Heart left ventricle (tissue), 16 donors: Measurements from ENCODE around the gene MXRA8. TPM values are rescaled to one million over a fixed set of nuclear protein-coding genes. Genes with fewer than 3 reads are reported as not detected.

ENCODE experiments used
- ATAC-seq, 4 donors: fragments of 200-7000 bp; cut with Tn5 transposase; one replicate each; pipeline ENCODE4 v1.9.1; 2020 to 2022; ENCODE audit warnings: moderate library complexity in 4 of 4, mild to moderate bottlenecking in 3 of 4, moderate number of reproducible peaks in 1 of 4
- DNase-seq, 5 donors: peaks; one replicate each; pipeline ENCODE4 v3.0.0-alpha.2; 2020
- H3K27ac ChIP-seq, 12 donors: fragments of 200-600 bp; sonication (generic) in 4 of 12; one replicate each; pipeline versions ENCODE4 v1.5.0 to v1.8.0; 2016 to 2022; ENCODE audit warnings: mild to moderate bottlenecking in 2 of 12
- H3K27me3 ChIP-seq, 9 donors: fragments of 200-600 bp; sonication (generic) in 2 of 9; one replicate each; pipeline versions ENCODE4 v1.5.1 to v1.8.0; 2016 to 2022; ENCODE audit warnings: mild to moderate bottlenecking in 3 of 9
- H3K36me3 ChIP-seq, 9 donors: fragments of 200-600 bp; sonication (generic) in 2 of 9; one replicate each; pipeline versions ENCODE4 v1.5.0 to v1.8.0; 2018 to 2022; ENCODE audit warnings: mild to moderate bottlenecking in 2 of 9
- H3K4me1 ChIP-seq, 12 donors: fragments of 200-600 bp; sonication (generic) in 4 of 12; one replicate each; pipeline versions ENCODE4 v1.5.0 to v1.8.0; 2016 to 2022; ENCODE audit warnings: mild to moderate bottlenecking in 3 of 12
- H3K4me3 ChIP-seq, 12 donors: fragments of 200-600 bp; sonication (generic) in 4 of 12; one replicate each; pipeline versions ENCODE4 v1.5.0 to v1.8.0; 2017 to 2022; ENCODE audit warnings: mild to moderate bottlenecking in 9 of 12, moderate library complexity in 4 of 12
- H3K9me3 ChIP-seq, 12 donors: fragments of 200-600 bp; sonication (generic) in 4 of 12; one replicate each; pipeline versions ENCODE4 v1.5.0 to v1.8.0; 2016 to 2022; ENCODE audit warnings: mild to moderate bottlenecking in 1 of 12
- POLR2A ChIP-seq, 2 donors: fragments of 450-650 bp; IDR thresholded peaks; one replicate each; pipeline ENCODE4 v1.6.1; 2017; ENCODE audit warnings: antibody characterized with exemption in 2 of 2, mild to moderate bottlenecking in 2 of 2, moderate library complexity in 2 of 2
- WGBS, 4 donors: extraction: QIAGEN DNeasy Blood & Tissue Kit in 2 of 4; methylation state at CpG; one replicate each; pipeline versions ENCODE4 v1.1.5 to v1.1.7; 2013 to 2018; 5-methylcytosine and 5-hydroxymethylcytosine counted together
- intact Hi-C, 10 donors: fragments of 100-400 bp; cut with DNase I; formaldehyde crosslinking; loops; one replicate each; pipeline versions ENCODE4 v1.11.1 to v1.14.2; 2022
- polyA plus RNA-seq, 2 donors: library from polyadenylated mRNA; stranded (reverse); fragments of 200-250 nt; gene quantifications; one replicate each; pipeline ENCODE4 v1.2.3, GENCODE V29; 2013
- total RNA-seq, 9 donors: library from RNA; depleted of rRNA in 2 of 9; stranded (reverse); fragments of >200 nt in 2 of 9; fragmentation: NEBNext Ultra II Directional in 3 of 9; extraction: Animal tissue kit (Norgen Biotek cat#: 25700) in 3 of 9; gene quantifications; one replicate each; pipeline versions ENCODE4 v1.1.0 to v1.2.4, GENCODE V29; 2016 to 2023
- TF ChIP-seq, protein P1 (sequence below), 12 donors: fragments of 200-600 bp; sonication (generic) in 4 of 12; IDR thresholded peaks; one replicate each; pipeline versions ENCODE4 v1.5.0 to v1.8.0; 2018 to 2022; ENCODE audit warnings: antibody characterized with exemption in 12 of 12, mild to moderate bottlenecking in 5 of 12
- donor health status: ischemic (EF 13 %, LVEDD 7.1; RV severe dilation, severe dysfunction).
- donor health status: healthy with polysubstance abuse.
- donor health status: DM: no; HTN: yes; CAD: no.
- donor health status: DM: no; HTN: no; CAD: no.
- donor health status: ischemic (EF 25% LVEDD 6.9; RV normal size, moderate dysfunction).
- donor health status: ischemic (EF 25% LVEDD 5.7; RV mildly dilated, moderate dysfunction).
- donor health status: healthy.
- donor health status: DM: yes; HTN: yes; CAD: no.
- donor health status: ischemic (EF 35%, LVEDD 5.7; RV mildly dilated, moderate dysfunction).
- donor health status: nonischemic (EF 11% LVEDD 7.7; RV severe dilation, severe dysfunction).
- donor health status: DM: yes; HTN: yes; CAD: no.
- donor health status: PGD.
- donor health status: ischemic (EF 29% LVEDD 5.4; RV normal size, mild dysfunction).
- donor health status: nonischemic (EF 23%, LVEDD 6.1; RV moderate dilation, normal function).

MXRA8 gene
- total and polyA plus RNA-seq, 11 donors: 10.5 to 49.3 (median 19.5) TPM

DNA sequence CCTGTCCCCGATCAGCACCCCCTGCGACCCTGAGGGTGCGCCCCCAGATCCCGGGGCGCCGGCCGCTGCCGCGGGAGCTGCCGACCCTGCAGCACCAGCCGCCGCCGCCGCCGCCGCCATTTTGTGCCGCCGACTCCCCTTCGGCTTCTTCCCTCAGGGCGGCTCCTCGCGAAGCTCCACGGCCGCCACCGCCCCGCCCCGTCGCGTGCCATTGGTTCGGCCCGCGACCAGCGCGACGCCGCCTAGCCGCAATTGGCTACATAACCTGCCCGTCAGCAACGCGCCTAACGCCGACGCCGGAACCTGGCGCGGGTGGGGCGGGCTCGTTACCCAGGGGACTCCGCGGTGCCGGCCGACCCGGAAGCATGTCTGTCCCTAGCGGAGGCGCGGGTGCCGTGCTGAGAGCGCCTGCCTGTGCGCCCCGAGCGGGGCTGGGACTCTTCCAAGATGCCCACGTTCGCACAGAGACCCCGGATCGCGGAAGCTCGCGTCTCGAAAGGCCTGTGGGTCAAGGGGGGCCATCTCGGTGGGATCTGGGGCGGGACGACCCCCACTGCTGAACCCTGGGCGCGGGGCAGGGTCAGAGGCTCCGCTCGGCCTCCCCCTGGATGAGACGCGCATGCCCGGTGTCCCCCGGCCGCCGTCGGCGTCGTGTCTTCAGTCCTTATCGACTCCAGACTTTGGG, 41.0 kb upstream of the MXRA8 start, which contains the start of gene CCNL2:
TSS of gene CCNL2 (minus strand) at position 149 of the 685 bp plus-strand sequence. CDS start at position 120, 29 bp downstream.
- intact Hi-C loops: loop anchor here in 1 of 10 donors (1.0 kb wide), 1 partner anchor 24 kb away; the partner anchor contains the start of gene AURKAIP1
- peak within 1 kb of the TSS; percentile 76 to 100 (median 98) for H3K4me3 ChIP-seq
- ATAC-seq (peak; percentile 95 to 99 (median 96)), DNase-seq (peak; percentile 99 to 100 (median 99))
- TF ChIP-seq, protein P1, sequence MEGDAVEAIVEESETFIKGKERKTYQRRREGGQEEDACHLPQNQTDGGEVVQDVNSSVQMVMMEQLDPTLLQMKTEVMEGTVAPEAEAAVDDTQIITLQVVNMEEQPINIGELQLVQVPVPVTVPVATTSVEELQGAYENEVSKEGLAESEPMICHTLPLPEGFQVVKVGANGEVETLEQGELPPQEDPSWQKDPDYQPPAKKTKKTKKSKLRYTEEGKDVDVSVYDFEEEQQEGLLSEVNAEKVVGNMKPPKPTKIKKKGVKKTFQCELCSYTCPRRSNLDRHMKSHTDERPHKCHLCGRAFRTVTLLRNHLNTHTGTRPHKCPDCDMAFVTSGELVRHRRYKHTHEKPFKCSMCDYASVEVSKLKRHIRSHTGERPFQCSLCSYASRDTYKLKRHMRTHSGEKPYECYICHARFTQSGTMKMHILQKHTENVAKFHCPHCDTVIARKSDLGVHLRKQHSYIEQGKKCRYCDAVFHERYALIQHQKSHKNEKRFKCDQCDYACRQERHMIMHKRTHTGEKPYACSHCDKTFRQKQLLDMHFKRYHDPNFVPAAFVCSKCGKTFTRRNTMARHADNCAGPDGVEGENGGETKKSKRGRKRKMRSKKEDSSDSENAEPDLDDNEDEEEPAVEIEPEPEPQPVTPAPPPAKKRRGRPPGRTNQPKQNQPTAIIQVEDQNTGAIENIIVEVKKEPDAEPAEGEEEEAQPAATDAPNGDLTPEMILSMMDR (IDR thresholded peaks at IDR 0.05): peak; percentile 35 to 79 (median 60)
- TF ChIP-seq POLR2A (IDR thresholded peaks at IDR 0.05): peak in 1 of 2 donors; percentile 80
- WGBS, 4 donors: 0% methylated on average over 22 to 86 of the region's 86 CpGs
- H3K27me3 ChIP-seq: no peaks in the 10 kb centered on the region
- peaks cover 5 to 53% (median 37%) of the 10 kb centered on the region in 12 donors for H3K4me1 ChIP-seq
- H3K9me3 ChIP-seq: no peaks in the 10 kb centered on the region
- H3K27ac ChIP-seq: peak within 1 kb of the TSS; percentile 78 to 97 (median 92)
- peaks cover 0 to 80% (median 74%) of the 10 kb centered on the region in 9 donors for H3K36me3 ChIP-seq

GRCh38 chr1:1398677-1399186, 40.4 kb upstream of the MXRA8 start:
- Histone ChIP-seq H3K27me3 (no peaks in the 10 kb centered on the region), H3K9me3 (no peaks in the 10 kb centered on the region), H3K4me1 (peaks cover 5 to 54% (median 37%) of the 10 kb centered on the region in 12 donors), H3K36me3 (peaks cover 0 to 80% (median 75%) of the 10 kb centered on the region in 9 donors), H3K27ac (peak overlapping the region; percentile 78 to 97 (median 92)), H3K4me3 (peak overlapping the region; percentile 76 to 100 (median 98))
- DNase-seq: peak in 1 of 5 donors; percentile 26
- 0% methylated on average over 17 to 54 of the region's 54 CpGs for WGBS, 4 donors
- ATAC-seq: peak in 1 of 4 donors; percentile 2
- intact Hi-C loops: loop anchor here in 1 of 10 donors (1.0 kb wide), 1 partner anchor 23 kb away; the partner anchor contains the start of gene AURKAIP1
- no peak for TF ChIP-seq POLR2A (IDR thresholded peaks at IDR 0.05)
- TF ChIP-seq, protein P1 (IDR thresholded peaks at IDR 0.05): no peak

DNA sequence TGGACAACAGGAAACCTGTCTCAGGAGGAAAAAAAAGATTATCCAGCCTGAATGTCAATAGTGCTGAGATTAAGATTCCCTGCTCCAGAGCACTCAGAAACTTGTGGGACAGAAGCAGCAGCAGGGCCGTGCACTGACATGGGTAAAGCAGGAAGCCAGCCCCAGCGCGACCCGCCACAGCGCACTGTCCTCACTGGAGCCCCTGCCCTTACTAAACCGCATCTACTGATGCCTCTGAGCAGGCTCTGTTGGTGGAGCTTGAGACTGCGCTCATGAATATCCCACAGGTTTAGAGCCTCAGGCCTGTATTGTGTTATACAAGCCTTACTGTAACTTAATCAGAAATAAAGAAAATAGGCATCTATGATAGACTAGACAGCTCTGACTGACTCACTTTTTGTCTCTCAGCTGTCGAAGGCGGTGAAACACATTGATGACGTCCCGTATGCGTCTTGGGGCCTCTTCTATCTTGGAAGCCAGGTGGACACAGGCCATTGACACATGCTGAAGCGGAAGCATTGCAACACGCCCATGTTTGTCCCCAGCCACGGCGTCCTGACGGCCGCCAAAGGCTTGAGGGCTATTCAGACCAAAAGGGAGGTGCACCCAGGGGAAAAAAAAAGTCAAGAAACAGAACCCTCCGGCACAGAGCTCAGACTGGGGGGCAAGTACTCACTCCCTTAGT, 39.6 kb upstream of the MXRA8 start:
- H3K27ac ChIP-seq: peak overlapping the region in 8 of 12 donors; percentile 82 to 97 (median 94)
- intact Hi-C loops: no loop called here

More for the DNA sequence above, 39.6 kb upstream of the MXRA8 start:
- ATAC-seq (no peak), DNase-seq (no peak)
- 47 to 58% (median 53%) methylated on average over 18 to 19 of the region's 19 CpGs for WGBS, 4 donors
- Histone ChIP-seq H3K4me3 (peak overlapping the region; percentile 76 to 100 (median 98)), H3K27me3 (no peaks in the 10 kb centered on the region), H3K9me3 (no peaks in the 10 kb centered on the region), H3K36me3 (peaks cover 0 to 81% (median 75%) of the 10 kb centered on the region in 9 donors), H3K4me1 (peaks cover 5 to 54% (median 37%) of the 10 kb centered on the region in 12 donors)
- no peak for TF ChIP-seq POLR2A (IDR thresholded peaks at IDR 0.05)
- TF ChIP-seq, protein P1 (IDR thresholded peaks at IDR 0.05): no peak
